WTC11 (cell line): ENCODE data around the gene AQP12A.

Experiments
- CTCF ChIP-seq: fragments of 200-600 bp; IDR thresholded peaks from 2 replicates; pipeline ENCODE4 v1.8.0; 2022; ENCODE audit warnings: antibody characterized with exemption
- JUN ChIP-seq: sonication (generic); formaldehyde crosslinking; IDR thresholded peaks from 2 replicates; pipeline ENCODE4 v1.8.0; 2023; ENCODE audit warnings: mild to moderate bottlenecking, missing genetic modification reagents

- no peak for TF ChIP-seq JUN
- no peak for TF ChIP-seq CTCF
Observed at GRCh38 chr2:240733803-240734495, 42.3 kb downstream of the AQP12A start.
